Raji (cell line): Measurements from ENCODE around the gene FOXP3.

Experiments
- POLR2A ChIP-seq: IDR thresholded peaks from 2 replicates; pipeline ENCODE4 v1.6.1; 2011; ENCODE audit warnings: low read depth, low read length, control low read depth; ENCODE audit not compliant: insufficient read depth

The FOXP3 gene

GRCh38 chrX:49214996-49215526 is 49.4 kb downstream of the FOXP3 start:
- no peak for TF ChIP-seq POLR2A

GRCh38 chrX:49214416-49214815 is 50.1 kb downstream of the FOXP3 start:
- TF ChIP-seq POLR2A = no peak

- TF ChIP-seq POLR2A = no peak
These were observed 51.6 kb downstream of the FOXP3 start for GRCh38 chrX:49212861-49213260.

GRCh38 chrX:49212209-49212608 is 52.3 kb downstream of the FOXP3 start:
- no peak for TF ChIP-seq POLR2A

GRCh38 chrX:49211074-49211473 is 53.4 kb downstream of the FOXP3 start:
- no peak for TF ChIP-seq POLR2A

GRCh38 chrX:49210406-49210805 is 54.1 kb downstream of the FOXP3 start:
- TF ChIP-seq POLR2A = no peak

GRCh38 chrX:49209434-49210251 is 54.9 kb downstream of the FOXP3 start:
- TF ChIP-seq POLR2A = no peak

- TF ChIP-seq POLR2A = no peak
These were observed 56.1 kb downstream of the FOXP3 start for GRCh38 chrX:49208399-49208798.

- no peak for TF ChIP-seq POLR2A
These were observed 58.0 kb downstream of the FOXP3 start for GRCh38 chrX:49206543-49206942.

GRCh38 chrX:49205443-49205842 is 59.1 kb downstream of the FOXP3 start:
- TF ChIP-seq POLR2A = no peak

GRCh38 chrX:49204709-49205108 is 59.8 kb downstream of the FOXP3 start:
- TF ChIP-seq POLR2A = no peak

- TF ChIP-seq POLR2A = no peak
These were observed 60.5 kb downstream of the FOXP3 start for GRCh38 chrX:49204017-49204416.

- TF ChIP-seq POLR2A = no peak
These were observed 61.0 kb downstream of the FOXP3 start for GRCh38 chrX:49203536-49203935.

GRCh38 chrX:49202022-49202421 is 62.5 kb downstream of the FOXP3 start:
- no peak for TF ChIP-seq POLR2A
